OCI-LY1 (cell line): Measurements from ENCODE around the gene CALML5.

Experiments
- H2AFZ ChIP-seq: fragments of 200-600 bp; sonication (generic), shearing (Covaris generic); 2 replicates; pipeline ENCODE4 v1.6.0; 2014; ENCODE audit warnings: antibody characterized with exemption, mild to moderate bottlenecking, low read length
- H3F3A ChIP-seq: fragments of 200-600 bp; sonication (generic), shearing (Covaris generic); 2 replicates; pipeline ENCODE4 v1.6.0; 2014; ENCODE audit warnings: mild to moderate bottlenecking, antibody characterized with exemption, low read length, moderate library complexity; ENCODE audit not compliant: insufficient read depth
- H3K27ac ChIP-seq: fragments of 200-600 bp; sonication (generic); 2 replicates; pipeline ENCODE4 v1.5.1; 2014; ENCODE audit warnings: low read length, mixed run types, mild to moderate bottlenecking, low read depth; ENCODE audit not compliant: poor library complexity, severe bottlenecking
- H3K27me3 ChIP-seq: fragments of 200-600 bp; sonication (generic); 2 replicates; pipeline ENCODE4 v1.6.0; 2014; ENCODE audit warnings: antibody characterized with exemption, mild to moderate bottlenecking, low read length, moderate library complexity; ENCODE audit not compliant: insufficient read depth
- H3K36me3 ChIP-seq: fragments of 200-600 bp; sonication (generic); 2 replicates; pipeline ENCODE4 v1.6.1; 2014; ENCODE audit warnings: mild to moderate bottlenecking, antibody characterized with exemption, low read length, moderate library complexity, mixed read lengths; ENCODE audit not compliant: insufficient read depth
- H3K4me1 ChIP-seq: fragments of 200-600 bp; sonication (generic); 2 replicates; pipeline ENCODE4 v1.5.1; 2014; ENCODE audit warnings: mild to moderate bottlenecking, low read length, moderate library complexity; ENCODE audit not compliant: insufficient read depth, severe bottlenecking
- H3K4me2 ChIP-seq: fragments of 200-600 bp; sonication (generic), shearing (Covaris generic); 2 replicates; pipeline ENCODE4 v1.6.1; 2014; ENCODE audit warnings: low read length
- H3K4me3 ChIP-seq: fragments of 200-600 bp; sonication (generic); 2 replicates; pipeline ENCODE4 v1.5.1; 2014; ENCODE audit warnings: low read length, low read depth, mild to moderate bottlenecking, mixed read lengths; ENCODE audit not compliant: poor library complexity, severe bottlenecking
- H3K79me2 ChIP-seq: fragments of 200-600 bp; shearing (Covaris generic); 2 replicates; pipeline ENCODE4 v1.6.1; 2016; ENCODE audit warnings: mixed run types, low read length, mixed read lengths; ENCODE audit not compliant: insufficient read depth
- H3K9ac ChIP-seq: fragments of 200-600 bp; sonication (generic), shearing (Covaris generic); 2 replicates; pipeline ENCODE4 v1.6.1; 2014; ENCODE audit warnings: mild to moderate bottlenecking, low read length, mixed read lengths
- H3K9me2 ChIP-seq: fragments of 200-600 bp; sonication (generic), shearing (Covaris generic); 2 replicates; pipeline ENCODE4 v1.6.1; 2014; ENCODE audit warnings: low read depth, mild to moderate bottlenecking, low read length, mixed read lengths
- H3K9me3 ChIP-seq: fragments of 200-600 bp; shearing (Covaris generic); 2 replicates; pipeline ENCODE4 v1.6.1; 2014; ENCODE audit warnings: low read length, mixed read lengths
- H4K20me1 ChIP-seq: fragments of 200-600 bp; sonication (generic), shearing (Covaris generic); 2 replicates; pipeline ENCODE4 v1.6.0; 2016; ENCODE audit warnings: mild to moderate bottlenecking, low read length; ENCODE audit not compliant: insufficient read depth
- EZH2 ChIP-seq: fragments of 200-600 bp; sonication (generic), shearing (Covaris generic); IDR thresholded peaks from 2 replicates; pipeline ENCODE4 v1.8.0; 2017; ENCODE audit warnings: borderline replicate concordance, mixed run types, mild to moderate bottlenecking, antibody characterized with exemption, low read length, moderate library complexity, mixed read lengths
- TF ChIP-seq, protein P1 (sequence below): fragments of 200-600 bp; sonication (generic), shearing (Covaris generic); IDR thresholded peaks from 2 replicates; pipeline ENCODE4 v1.5.1; 2017; ENCODE audit warnings: mild to moderate bottlenecking, antibody characterized with exemption, low read length, moderate library complexity, mixed read lengths

The CALML5 gene

DNA sequence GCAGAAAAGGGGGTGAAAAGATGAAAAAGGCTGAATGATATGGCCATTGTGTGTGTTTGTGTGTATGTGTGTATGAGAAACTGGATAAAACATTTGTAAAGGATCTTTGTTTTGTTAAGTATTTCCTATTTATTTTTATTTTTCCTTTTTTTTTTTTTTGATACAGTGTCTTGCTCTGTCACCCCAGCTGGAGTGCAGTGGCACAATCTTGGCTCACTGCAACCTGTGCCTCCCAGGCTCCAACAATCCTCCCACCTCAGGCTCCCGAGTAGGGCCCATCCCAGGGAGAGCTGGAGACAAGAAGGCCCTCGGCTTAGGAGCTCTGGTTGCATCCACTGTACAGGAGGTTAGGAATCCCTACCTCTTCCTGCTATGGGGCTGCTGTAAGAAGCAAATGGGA lies 6.9 kb upstream of the CALML5 start:
- no peaks in the 10 kb centered on the region for H3K9me3 ChIP-seq
- H3K27me3 ChIP-seq: no peaks in the 10 kb centered on the region
- H3K4me1 ChIP-seq: no peaks in the 10 kb centered on the region
- no peak overlapping the region for H3K27ac ChIP-seq
- no peak for TF ChIP-seq EZH2
- TF ChIP-seq, protein P1, sequence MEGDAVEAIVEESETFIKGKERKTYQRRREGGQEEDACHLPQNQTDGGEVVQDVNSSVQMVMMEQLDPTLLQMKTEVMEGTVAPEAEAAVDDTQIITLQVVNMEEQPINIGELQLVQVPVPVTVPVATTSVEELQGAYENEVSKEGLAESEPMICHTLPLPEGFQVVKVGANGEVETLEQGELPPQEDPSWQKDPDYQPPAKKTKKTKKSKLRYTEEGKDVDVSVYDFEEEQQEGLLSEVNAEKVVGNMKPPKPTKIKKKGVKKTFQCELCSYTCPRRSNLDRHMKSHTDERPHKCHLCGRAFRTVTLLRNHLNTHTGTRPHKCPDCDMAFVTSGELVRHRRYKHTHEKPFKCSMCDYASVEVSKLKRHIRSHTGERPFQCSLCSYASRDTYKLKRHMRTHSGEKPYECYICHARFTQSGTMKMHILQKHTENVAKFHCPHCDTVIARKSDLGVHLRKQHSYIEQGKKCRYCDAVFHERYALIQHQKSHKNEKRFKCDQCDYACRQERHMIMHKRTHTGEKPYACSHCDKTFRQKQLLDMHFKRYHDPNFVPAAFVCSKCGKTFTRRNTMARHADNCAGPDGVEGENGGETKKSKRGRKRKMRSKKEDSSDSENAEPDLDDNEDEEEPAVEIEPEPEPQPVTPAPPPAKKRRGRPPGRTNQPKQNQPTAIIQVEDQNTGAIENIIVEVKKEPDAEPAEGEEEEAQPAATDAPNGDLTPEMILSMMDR: no peak
- H2AFZ ChIP-seq: no peak overlapping the region
- no peak overlapping the region for H3K4me3 ChIP-seq
- H3K36me3 ChIP-seq: no peaks in the 10 kb centered on the region
- no peaks in the 10 kb centered on the region for H3F3A ChIP-seq
- no peaks in the 10 kb centered on the region for H3K79me2 ChIP-seq
- H3K9me2 ChIP-seq: no peaks in the 10 kb centered on the region
- no peaks in the 10 kb centered on the region for H4K20me1 ChIP-seq
- H3K4me2 ChIP-seq: no peak overlapping the region
- no peak overlapping the region for H3K9ac ChIP-seq

DNA sequence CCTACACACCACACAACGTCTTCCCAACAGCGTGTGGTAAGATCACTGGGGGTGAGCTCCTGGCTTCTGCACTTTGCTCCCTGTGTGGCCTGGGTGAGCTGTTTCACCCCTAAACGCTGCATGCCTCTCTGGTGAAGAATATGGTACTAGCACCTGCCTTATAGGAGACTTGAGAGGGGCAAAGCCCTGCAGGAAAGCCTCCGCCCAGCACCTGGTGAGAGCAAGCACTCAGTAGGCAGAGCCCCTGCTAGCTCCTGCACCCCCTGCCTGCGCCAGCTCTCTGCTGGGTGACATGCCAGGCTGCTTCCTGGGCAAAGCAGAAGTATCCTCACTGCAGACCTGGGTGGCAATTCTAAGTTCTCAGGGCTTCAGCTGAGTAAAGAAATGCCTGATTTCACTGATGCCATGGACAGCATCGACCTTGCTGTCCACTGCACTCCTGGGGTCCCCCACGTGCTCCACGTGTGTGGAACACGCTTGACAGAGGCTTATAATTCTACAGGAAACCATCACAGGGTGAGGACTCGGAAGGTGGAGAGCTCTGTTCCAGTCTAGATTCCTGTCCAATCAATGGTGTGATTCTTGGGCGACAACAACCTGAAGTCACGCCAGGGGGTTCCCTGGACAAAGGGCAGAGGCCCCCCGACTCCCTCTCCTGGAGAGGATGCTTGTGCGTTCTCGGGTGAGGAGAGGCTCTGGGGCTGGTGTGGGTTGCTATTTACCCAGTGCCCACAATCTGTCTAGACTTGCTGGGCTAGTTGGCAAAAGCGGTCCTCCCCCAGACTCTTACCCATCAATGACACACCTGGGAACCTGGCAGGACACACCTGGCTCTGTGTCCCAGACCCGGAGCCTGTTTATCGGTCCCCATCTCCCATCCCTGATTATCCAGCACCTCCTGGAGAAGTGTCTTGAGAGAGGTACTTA lies 5.0 kb upstream of the CALML5 start:
- H3K4me3 ChIP-seq: no peak overlapping the region
- no peaks in the 10 kb centered on the region for H3F3A ChIP-seq
- no peaks in the 10 kb centered on the region for H3K79me2 ChIP-seq
- no peak overlapping the region for H3K4me2 ChIP-seq
- H3K9me3 ChIP-seq: no peaks in the 10 kb centered on the region
- no peak overlapping the region for H3K9ac ChIP-seq
- no peak overlapping the region for H2AFZ ChIP-seq
- H3K4me1 ChIP-seq: no peaks in the 10 kb centered on the region
- H4K20me1 ChIP-seq: no peaks in the 10 kb centered on the region
- no peaks in the 10 kb centered on the region for H3K36me3 ChIP-seq
- H3K9me2 ChIP-seq: no peaks in the 10 kb centered on the region
- H3K27ac ChIP-seq: no peak overlapping the region
- TF ChIP-seq, protein P1: no peak
- TF ChIP-seq EZH2: no peak
- H3K27me3 ChIP-seq: no peaks in the 10 kb centered on the region

DNA sequence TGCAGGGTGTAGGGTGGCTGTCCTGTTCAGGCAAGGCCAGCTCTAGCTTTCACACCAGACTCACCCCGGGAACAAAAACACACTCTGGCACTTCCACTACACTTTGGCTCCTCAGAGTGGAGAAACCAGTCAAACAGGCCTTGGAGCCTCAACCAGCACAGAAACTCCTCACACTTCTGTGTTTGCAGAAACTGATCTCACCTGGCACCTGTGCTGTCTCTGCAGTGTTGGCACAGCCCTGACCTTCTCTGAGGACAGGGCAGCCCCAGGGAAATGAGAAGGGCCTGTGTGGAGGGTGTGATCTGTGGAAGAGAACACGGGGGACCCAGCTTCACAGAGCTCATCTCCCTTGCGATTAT lies 4.1 kb upstream of the CALML5 start:
- Histone ChIP-seq H3K27ac (no peak overlapping the region), H3K27me3 (no peaks in the 10 kb centered on the region), H2AFZ (no peak overlapping the region), H3K9me2 (no peaks in the 10 kb centered on the region), H3K36me3 (no peaks in the 10 kb centered on the region), H3K4me3 (no peak overlapping the region), H4K20me1 (no peaks in the 10 kb centered on the region), H3K9ac (no peak overlapping the region), H3K9me3 (no peaks in the 10 kb centered on the region), H3K79me2 (no peaks in the 10 kb centered on the region), H3K4me2 (no peak overlapping the region), H3K4me1 (no peaks in the 10 kb centered on the region), H3F3A (no peaks in the 10 kb centered on the region)
- TF ChIP-seq EZH2: no peak
- TF ChIP-seq, protein P1: no peak
